ENCODE measurements around the gene GNA14.
"Not testable (repeated sequence)": the region's sequence is repeated elsewhere in the genome, so short reads cannot be mapped to it uniquely, and the experiment has no call there.

The GNA14 gene

GRCh38 chr9:77589046-77589795 lies 58.9 kb downstream of the GNA14 start:
- no peak for DNase-seq

- peak in 1 of 51 donors; percentile 6 for DNase-seq
Measured at GRCh38 chr9:77588271-77588937, 59.7 kb downstream of the GNA14 start.

GRCh38 chr9:77587851-77588250 lies 60.3 kb downstream of the GNA14 start:
- no peak for DNase-seq

DNA sequence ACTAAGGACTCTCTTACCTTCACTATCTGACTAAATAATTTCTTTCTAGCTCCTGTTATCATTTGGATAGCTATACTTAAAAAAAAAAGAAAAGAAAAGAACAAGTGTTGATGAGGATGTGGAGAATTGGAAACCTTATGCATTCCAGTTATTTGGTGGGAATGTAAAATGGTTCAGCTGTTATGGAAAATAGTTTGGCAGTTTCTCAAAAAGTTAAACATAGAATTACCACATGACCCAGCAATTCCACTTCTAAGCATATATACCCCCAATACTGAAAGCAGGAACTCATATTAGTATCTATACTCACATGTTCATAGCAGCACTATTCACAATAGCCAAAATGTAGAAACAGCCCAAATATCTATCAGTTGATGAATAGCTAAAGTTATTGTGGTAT lies 61.1 kb downstream of the GNA14 start:
- DNase-seq = no peak

- no peak for DNase-seq
Measured at GRCh38 chr9:77586591-77586990, 61.5 kb downstream of the GNA14 start.

DNA sequence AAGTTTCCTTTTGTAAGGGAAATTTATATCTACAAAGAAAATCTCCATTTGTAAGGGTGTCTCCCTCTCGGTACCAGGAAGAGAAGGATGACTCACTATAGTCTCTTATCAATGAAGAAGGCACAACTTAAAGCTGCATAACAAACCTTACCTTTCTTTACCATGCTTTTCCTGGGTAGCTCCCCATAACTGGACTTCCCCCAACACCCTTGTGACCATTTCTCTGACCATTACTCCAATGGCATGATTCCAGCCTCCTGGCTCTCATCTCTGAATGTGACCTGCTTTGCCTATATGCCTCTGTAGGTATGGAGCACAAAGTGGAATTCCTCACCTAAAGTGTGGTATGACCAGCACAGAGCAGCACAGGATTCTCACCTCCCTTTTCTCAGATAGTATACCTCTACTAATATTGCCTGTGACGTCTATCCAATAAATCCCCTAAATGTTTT lies 62.8 kb downstream of the GNA14 start:
- no peak for DNase-seq

DNA sequence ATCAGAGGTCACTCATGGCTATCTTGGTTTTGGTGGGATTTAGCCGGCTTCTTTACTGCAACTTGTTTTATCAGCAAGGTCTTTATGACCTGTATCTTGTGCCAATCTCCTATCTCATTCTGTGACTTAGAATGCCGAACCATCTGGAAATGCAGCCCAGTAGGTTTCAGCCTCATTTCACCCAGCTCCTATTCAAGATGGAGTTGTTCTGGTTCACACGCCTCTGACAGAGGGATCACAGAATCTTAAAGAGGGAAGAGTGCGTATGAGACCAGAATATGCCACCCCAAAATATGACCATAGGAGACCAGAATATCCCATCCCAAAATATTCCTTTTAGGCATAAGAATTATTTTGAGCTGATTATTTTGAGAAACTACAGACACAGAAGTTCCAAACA lies 63.2 kb downstream of the GNA14 start:
- DNase-seq = not testable (repeated sequence)

DNA sequence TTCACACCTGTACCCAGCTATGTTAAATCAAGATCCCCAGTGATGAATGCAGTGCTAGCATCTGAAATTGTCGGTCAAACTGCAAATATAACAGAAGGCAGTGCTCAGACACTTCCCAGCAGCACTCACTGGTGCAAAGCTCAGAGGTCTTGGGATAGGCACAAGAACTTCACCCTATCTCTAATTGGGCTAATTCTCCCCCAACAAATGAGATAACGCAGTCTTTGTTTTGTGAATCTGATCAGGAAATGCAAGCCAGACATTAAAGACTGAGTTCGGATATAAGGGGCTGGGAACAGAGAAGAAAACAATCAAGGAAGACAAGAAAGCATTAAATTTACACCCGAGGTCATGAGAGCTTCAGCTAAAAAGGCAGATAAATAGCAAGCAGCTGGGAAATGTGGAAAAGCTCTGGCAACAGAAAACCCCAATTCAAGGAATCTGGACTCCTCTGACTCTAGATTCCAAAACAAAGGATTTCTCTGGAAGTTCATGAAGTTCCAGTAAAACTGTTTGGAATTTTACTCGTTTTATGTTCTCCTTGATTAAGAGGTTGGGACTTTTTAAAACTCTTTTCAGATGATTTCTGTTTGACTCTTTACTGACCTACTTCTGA lies 65.1 kb downstream of the GNA14 start:
- no peak for DNase-seq

GRCh38 chr9:77582525-77582924 lies 65.6 kb downstream of the GNA14 start:
- DNase-seq = no peak

DNA sequence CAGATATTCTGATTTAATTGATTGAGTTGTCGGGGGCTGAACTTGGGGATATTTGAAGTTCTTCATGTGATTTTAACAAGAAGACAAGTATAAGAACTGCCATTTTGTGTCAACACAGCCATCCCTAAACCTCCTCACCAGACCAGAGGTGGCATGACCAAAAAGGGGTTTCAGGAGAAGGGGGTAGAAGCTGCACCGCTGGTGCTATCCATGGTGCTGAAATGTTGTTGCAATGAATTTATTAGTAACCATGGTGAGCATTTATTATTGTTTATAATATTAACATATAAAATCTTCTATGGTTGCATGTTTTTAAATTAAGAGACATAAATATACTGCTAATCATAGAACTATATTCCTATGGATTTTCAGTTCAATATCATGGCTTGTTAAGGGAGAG lies 72.3 kb downstream of the GNA14 start:
- no peak for DNase-seq

DNA sequence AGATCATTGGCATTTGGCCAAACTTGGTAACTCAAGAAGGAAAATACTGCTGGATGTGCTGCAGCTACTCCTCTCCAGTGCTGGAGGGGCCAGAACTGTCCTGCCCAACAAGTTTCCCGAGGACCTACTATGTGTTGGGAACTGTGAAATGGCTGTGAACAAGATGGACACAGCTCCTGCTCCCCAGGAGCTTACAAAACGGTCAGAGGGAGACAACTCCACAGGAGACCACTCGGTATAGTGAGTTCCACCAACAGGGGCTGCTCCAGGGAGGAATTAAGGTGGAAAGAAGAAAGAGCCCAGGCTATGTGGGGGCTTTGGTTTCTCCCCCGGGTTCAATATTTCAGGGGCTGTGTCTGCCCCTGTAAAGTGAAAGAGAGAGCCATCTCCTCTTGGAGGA lies 78.8 kb downstream of the GNA14 start:
- no peak for DNase-seq

- no peak for DNase-seq
Measured at GRCh38 chr9:77563174-77563573, 84.9 kb downstream of the GNA14 start.

DNA sequence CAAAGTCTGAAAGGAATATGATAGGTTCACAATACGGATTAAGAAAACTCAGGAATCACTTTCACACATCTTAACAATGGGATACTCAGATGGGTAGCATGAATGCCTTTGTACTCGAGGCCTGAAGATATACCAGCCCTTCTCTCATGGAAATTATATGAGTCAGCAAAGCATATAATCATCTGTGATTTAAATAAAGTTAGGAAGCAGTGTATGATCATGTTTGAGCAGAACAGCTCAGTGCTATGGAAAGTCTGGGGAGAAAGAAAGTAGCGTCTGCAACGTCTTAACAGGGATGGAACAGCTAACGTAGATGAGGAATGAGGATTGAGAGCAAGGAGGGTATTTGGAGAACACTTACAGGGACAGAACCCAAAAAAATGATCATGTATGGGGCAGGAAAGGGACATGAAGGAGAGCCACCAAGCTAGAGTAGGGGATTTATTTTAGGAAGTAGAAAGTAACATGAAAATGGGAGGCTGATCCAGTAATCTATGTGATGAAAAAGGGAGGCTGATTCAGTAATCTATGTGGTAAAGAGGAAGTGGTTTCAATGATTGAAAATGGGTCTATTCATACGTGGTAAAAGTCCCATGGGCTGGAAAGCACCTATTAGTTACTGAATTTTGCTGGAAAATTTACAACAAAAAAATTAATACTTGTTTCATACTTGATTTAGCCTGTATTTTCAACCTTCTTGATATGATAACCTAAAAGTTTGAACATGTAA lies 85.9 kb downstream of the GNA14 start:
- no peak for DNase-seq

DNA sequence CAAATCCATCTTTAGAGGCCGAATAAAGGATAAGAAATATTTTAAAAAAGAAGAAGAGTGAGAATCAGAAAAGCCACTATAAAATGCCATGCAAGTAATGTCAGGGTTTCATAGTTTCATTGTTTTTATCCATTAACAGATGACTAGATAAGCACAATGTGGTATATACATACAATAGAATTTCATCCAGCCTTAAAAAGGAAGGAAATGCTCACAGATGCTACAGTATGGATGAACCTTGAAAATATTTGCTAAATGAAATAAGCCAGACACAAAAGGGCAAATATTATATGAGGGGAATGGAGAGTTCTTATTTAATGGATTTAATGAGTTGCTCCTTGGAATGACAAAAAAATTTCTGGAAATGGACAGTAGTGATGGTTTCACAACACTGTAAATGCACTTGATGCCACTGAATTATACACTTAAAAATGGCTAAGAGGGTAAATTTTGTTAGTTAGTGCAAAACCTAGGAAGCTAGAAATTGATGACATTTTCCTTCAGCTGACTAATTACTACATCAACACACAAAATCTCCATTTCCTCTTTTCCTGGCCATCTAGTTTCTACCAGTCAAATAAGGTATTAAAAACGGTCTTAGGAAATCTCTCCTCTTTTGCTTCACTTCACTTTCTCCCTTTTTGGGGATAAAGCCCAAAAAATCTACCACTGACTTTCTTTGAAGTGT lies 86.6 kb downstream of the GNA14 start:
- DNase-seq = no peak

DNA sequence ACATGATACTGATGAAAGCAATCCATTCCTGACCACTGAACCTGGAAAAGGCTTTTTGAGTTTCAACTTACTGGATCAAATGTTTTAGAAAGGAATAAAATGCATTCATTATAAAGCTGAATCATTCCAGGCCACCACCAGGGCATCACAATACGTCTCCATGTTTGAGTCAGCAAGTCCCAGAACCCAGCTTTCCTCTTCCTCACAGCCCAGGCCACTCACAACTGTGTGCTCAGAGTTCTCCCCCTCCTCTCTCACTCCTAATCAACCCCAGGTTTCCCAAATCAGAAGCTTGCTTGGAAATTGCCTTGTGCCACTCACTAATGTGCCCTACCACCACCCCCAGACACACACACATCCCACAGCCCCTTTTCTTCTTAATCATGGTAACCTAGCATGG lies 91.7 kb downstream of the GNA14 start:
- peak in 1 of 51 donors; percentile 4 for DNase-seq

DNA sequence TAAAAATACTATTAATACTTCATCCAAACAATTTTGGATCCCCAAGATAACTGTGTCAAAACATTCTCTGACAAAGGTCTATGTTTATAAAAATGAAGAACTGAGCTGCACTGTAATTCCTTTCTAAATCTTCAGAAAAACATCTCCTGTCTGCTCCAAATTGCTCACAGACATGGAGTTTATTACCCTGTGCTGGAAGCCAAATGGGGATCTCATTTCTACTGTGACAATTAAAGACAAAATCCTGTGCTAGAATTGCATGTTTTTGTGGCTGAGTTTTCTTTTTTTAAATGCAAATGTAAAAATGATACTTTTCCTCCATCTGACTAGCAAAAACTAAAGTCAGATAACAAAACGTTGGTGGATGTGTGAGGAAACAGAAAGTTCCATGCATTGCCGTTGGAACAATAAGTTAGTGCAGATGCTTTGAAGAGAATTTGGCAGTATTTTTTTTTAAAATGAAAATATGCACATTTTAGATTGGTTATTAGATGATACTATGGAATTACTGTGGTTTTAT lies 93.5 kb downstream of the GNA14 start:
- DNase-seq = no peak

GRCh38 chr9:77547106-77547730 lies 100.9 kb downstream of the GNA14 start:
- DNase-seq = no peak

- no peak for DNase-seq
Measured at GRCh38 chr9:77546376-77546950, 101.7 kb downstream of the GNA14 start.

GRCh38 chr9:77544546-77544945 lies 103.6 kb downstream of the GNA14 start:
- DNase-seq = no peak

DNA sequence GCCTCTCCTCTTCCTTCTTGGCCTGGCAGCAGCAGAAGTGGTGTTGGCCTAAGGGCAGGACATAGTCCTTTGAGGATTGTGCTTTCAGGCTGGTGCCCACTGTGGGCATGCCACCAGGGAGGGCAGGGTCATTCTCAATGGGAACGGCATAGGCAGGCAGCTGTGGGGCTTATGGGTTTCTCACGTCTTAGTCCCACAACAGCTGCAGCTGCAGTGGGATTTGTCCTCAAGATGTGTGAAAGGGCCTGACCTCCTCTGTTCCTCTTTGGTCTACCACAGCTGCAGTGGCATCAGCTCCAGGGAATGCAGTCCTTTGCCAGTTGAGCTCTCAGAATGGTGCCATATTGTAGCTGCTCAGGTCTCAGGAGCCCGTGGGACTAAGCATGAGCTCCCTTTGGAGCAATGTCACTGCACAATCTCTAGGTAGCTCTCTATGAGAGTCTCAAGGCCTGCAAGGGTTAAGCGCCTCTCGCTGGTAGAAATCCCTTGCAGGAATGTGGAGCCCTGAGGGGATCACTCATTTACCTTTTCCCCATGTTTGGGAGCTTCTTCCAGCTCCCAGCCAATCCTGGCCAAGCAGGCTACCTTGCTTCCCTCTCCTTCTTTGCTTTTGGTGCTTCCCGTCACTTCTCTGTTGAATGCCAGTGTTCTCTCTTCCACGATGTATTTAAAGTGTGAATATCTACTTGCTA lies 104.8 kb downstream of the GNA14 start:
- DNase-seq = no peak
